ENCODE results near the gene THRB.
A peak's percentile ranks its signal among the peaks of the same experiment; 100 is the strongest.

The THRB gene

DNA sequence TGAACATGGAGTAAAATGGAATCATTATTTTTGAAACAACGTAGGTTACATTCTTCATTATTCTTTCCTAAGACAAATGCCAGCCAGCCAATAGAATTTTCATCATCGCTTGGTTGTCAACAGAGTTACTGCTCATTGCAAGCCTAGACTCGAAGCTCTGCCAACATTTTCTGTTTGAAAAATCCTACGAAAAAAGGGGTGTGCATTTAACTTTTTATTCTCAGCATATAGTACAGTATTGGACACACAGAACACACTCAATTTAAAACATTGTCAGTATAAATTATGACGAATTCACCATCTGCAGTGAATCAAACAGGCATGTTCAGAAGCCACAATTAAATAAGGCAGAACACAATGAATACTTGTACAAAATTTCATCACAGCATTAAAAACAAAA lies 317.4 kb downstream of the THRB start:
- no peak for DNase-seq (ENCODE audit: low read depth)

DNA sequence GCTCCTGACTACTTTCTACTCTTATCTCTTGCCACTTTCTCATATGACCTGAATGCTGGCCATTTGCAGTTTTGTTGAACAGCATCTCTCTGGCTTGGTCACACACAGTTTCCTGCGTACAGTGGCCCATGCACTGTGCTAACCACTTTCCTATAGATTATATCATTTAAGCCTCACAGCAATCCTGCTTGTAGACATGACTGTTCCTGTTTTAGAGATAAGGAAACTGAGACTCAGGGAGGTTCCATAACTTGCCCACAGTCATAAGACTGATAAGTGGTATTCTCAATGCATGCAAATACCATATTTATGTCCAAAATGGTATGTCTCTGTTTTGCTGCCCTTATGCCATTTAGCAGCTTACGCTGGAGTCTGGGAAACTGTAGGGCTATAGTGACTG lies 320.0 kb downstream of the THRB start:
- DNase-seq (ENCODE audit: low read depth), result peak; percentile 33

DNA sequence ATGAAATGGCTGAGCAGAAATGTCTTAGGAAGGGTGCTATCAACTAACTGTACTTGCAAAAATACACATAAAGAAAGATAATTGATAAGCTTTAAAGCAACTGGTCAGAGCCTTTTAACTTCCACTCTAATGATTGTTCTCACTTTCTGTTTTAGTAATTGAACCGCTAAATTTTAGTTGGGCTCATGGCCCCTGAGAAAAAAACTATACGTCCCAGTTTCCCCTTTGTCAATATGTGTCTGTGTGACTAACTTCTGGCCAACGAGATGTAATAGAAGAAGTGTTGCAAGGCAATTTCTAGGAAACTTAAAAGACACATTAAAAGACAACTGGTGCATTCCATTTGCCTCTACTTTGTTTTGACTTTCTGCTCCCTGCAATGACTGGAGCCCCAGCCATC lies 325.7 kb downstream of the THRB start:
- no peak for DNase-seq (ENCODE audit: low read depth)

DNA sequence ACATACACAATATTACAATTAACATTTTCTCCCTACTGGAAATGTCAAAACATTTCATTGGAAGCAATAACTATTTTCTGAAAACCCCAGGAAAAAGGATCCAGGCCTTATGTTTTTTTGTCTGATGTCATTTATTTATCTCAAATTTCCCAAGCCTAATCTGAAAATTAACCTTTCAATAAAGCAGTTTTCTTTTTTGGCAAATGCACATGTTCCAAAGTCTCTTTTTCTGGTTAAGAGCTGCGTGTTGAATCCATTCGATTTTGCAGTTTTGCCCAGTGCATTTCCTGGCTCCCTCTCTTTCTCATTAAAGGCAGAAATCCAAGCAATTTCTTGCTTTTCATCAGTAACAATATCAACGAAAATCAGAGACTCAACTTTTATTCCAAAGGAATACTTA lies 327.2 kb downstream of the THRB start:
- DNase-seq (ENCODE audit: low read depth), result no peak

DNA sequence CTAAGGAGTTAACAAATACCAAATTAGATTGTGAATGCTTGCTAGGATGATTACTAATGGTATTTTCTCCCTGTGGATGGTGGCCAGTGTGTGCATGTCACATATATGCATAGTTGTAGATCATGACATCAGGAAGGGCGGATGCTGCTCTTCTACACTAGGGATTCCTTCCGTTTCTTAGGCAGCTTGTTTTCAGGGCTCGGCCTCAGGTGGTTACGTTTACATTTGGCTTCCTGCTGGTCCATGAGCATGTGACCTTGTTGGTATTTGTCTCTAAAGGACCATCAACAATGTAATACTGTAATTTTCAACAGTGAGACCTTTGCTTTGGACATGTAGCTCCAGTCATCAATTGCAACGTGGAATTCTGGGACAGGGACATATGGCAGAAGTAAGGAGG lies 328.1 kb downstream of the THRB start:
- no peak for DNase-seq (ENCODE audit: low read depth)

DNA sequence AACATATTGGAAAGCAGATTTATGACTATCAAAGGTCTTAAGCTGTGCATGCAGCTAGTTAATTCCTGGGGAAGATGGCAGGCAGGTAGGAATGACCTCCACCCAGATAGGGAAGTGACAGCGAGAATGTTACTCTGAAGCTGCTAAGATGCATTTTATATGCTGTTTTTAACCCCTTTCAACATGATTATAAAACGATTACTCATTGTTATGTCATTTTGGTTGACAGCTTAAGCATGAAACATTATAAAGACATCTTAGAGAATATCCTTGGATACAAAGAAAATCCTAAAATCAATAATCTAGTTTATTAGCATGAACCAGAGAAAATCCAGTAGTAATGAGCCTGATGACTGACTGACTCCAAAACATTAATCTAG lies 329.1 kb downstream of the THRB start:
- DNase-seq (ENCODE audit: low read depth), result no peak

DNA sequence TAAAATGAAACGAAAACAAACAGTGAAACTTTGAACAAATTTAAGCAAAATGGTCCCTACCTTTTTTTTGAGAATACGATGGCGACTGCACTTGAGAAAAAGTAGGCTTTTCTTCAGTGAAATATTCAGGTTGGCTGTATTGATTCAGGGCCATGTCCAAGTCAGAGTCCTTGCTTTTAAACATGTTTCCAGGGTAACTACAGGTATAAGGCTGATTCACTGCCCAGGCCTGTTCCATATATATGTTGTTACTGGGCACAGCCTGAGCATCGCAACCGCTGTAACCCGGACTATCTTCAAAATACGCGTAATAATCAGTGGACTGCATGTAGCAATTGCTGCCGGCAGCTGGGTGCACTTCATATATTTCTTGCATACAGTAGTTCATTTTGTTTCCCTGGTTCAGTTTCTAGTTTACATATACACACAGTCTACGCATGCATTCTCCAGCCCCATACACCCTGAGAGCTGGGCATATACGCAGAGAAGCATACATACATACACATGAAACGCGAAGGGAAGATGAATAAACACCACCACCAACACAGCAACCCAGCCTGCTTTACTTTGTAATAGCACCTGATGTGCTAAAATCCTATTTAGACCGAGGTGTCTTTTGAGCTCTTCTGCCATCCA lies 329.6 kb downstream of the THRB start:
- no peak for DNase-seq (ENCODE audit: low read depth)

DNA sequence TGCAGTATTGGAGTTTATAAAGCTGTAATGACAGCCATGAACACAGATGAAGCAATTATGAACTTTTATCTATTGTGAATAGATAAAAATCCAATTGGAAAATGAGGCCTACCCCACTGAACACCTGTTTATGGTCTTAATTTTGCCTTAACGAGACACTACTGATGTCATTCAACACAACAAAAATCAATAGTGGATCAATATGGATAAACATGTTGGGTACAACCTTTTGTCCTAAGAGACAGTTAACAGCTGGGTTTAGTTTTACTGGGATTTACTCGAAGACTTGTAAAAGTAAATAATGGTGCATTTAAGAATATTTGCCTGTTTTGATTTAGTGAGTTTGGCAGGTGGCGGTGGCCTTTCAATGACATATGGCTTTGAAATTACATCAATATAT lies 331.7 kb downstream of the THRB start:
- DNase-seq (ENCODE audit: low read depth), result no peak

DNA sequence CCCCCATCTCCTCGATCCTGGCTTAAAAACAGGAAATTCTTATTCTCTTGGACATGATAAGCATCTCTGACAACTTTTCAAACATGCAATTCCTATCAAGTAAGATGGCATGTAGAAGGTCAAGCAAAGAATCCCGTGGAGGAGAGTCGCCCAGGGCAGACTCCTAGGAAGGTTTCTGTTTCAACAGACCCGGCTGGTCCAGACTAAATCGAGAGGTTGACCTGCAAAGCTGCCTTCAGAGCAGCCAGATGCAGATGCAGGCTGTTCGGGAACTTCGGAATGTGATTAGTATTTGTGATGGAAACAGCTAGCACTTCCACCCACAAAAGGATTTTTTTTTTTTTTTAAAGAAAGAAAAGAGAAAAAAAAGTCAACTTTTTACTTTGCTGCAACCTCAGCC lies 332.8 kb downstream of the THRB start:
- no peak for DNase-seq (ENCODE audit: low read depth)

DNA sequence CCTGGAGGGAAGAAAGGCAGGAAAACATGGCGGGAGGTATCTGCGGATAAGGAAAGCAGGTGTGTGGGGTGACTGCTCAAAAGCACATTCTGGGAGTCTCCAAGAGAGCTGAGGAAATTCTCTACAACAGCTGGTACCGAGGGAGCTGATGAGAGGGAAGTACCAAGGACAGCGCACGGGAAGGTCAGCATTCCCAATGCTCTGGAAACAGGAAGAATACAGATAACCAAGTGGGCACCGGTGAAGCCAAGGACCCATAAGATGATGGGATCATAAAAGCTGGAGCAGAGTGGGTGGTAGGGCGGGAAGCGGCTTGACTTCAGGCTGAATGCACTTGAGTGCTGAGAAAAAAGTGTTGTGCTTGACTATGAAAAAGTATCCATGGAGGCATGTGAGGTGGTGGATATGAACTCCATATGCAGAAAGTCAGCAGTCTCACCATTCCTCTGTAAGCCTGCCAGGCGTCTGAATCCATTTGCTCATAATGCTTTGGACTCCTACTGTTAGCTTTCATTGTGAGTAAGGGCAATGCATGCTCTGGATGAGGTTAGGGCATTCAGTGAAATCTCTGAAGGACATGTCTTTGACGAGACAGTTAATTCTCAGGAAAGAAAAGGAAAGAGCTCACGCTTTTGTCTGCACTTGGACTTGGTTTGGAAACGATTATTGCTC lies 334.1 kb downstream of the THRB start:
- DNase-seq (ENCODE audit: low read depth), result no peak

DNA sequence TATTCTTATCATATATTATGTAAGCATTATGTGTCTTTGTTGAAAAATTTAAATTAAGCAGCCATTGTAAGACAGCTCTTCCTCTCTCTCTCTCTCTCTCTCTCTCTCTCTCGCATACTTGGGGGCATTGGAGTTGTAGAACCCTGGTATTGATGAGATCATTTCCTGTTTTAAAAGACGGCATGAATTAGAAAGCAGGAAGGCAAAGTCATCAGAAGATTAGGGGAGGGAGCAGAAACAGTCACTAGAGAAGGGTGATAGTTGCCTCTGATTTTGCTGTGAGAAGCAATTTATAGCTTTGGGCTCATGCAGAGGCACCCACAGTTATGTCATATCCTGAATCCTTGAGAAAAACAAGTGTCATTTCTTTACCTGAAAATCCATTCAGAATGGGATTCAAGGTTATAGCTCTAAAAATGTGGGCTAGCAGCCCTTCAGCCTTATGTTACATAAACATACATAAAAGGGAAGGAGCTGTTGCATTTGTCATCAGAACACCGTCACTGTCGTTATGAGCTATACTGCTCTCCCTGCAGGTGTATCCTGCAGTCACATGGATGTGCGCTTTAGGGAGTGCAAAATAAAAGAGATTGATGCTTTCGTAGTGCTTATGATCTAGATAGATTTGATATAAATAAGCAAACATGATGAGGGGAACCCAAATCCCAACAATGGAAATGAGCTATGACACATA lies 335.7 kb downstream of the THRB start:
- DNase-seq (ENCODE audit: low read depth), result no peak

DNA sequence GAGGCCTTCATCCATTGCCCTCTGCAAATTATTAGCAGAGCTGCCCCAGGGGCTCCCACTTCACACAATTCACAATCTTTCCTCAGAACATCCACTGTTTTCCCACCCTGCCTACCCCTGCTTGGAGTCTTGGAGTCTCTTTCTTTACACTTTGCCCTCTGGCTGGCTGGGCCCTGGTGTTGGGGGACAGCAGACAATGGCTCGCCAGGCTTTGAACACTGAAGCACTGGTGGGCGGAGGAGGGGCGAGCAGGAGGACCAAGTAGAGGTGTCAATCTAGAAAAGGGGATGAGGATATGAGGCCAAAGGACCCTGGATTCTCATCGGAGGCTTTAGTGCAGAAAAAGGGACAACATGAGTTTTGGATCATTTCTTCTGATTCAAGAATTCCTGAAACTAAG lies 337.5 kb downstream of the THRB start:
- no peak for DNase-seq (ENCODE audit: low read depth)

DNA sequence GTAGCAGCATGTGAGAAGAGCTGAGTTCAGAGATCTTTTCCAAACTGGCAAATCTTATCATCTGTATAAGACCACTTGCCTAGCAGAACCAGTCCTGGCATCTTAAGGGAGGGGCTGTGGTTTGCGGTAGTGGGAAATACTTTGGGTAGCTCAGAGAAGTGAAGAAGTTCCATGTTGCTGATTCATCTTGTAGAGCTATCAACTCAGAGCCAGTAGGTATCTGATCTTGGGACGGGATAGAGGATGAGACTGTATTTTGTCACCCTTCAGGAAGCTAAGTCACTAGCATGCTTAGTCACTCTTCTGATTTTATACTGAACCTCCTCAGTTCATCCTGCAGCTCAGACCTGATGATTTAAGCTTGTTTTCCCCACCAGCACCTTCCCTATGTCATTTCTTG lies 338.2 kb downstream of the THRB start:
- DNase-seq (ENCODE audit: low read depth), result peak; percentile 60

DNA sequence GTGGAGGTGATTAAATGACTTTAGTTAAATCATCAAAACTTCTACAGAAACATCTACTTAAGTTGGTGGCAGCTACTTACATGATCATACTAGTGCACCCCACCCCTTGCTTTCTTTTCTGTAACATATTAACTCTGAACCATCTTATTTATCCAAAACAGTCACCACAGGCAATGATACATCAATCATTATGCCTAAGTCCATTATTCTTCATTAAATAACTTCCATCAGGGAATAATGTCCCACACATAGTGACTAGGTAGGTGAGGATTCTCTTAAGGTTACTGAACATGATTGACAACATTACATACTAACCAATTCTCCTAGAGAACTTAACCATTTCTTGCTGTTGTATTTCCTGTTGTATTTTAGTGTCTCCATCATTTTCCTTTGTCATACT lies 339.4 kb downstream of the THRB start:
- no peak for DNase-seq (ENCODE audit: low read depth)

DNA sequence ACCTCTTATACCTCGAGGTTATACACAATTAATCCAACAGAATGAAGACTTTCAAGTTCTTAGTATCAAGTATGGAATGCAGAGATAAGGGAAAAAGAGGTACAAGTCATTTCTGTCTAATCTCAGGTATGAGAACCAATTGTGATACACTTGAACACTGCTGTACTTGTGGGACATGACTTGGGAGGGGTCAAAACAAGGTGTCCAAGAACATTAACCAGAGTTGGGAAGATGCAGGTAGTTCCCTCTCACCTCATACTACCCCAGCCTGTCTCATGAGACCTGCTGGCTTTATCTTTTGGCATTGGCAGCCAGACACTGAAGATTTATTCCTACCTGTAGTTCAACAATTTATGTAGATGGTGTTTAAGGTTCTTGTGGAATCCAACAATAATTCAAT lies 339.9 kb downstream of the THRB start:
- no peak for DNase-seq (ENCODE audit: low read depth)

DNA sequence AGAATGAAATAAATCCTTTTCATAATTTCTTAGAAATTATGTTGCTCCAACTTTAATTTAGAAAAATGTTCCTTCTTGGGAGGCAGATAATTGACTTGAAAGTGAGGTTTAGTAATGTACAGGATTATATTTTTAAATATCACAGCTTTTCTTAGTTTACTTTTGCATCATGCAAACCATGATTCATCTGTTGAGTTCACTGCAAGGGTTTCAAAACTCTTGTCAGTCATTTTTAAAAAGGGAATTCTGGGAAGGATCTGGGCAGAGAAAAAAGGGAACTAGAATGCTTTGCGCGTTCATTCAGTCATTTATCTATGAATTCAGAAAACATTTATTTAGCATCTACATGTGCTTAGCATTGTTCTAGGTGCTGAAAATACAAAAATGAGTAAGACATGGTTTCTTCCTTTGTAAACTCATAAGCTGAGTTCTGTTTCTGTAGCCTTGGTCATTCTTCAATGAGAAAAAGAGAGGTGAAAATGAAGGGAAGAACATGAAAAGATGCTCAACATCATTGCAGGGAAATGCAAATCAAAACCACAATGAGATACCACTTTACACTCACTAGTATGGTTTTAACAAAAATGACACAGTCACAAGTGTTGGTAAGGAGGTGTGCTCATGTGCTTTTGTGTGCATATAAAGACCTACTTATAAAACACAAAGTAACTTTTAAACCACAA lies 340.5 kb downstream of the THRB start:
- DNase-seq (ENCODE audit: low read depth), result no peak

DNA sequence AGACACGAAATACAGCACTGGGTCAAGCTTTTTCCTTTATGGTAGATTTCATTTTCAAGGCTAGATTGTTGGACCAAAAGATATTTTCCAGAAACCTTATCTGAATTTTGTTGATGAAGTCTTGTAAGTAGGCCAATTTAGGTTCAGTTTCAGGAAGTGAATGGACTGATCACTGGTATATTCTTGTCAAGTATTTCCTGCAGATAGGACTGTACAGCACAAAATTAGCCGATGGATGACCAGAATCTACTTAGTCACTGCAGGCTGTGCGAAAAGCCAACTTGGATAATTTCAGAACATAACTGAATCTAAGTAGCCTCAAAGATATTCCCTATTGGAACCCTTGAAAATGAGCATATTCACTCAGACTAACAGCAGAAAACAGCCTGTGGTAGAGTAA lies 343.1 kb downstream of the THRB start:
- peak; percentile 11 for DNase-seq (ENCODE audit: low read depth)

DNA sequence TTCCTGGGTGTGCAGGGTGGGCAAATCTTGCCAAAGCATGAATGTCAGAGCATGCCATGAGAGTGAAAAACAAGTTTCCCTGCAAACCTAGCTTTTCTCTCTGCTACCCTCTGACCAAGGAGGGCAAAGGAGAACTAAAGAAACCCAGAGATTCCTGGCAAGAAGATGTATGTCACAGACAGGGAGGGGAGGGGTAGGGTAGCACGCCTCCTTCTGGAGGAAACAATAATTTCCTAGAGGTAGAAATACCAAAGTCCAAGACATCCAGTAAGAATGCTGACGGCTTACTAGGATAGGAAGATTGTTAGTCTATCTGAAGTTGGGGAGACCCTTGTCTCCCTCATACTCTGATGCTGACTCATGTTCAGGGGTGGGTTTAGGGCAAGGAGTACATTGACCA lies 345.6 kb downstream of the THRB start:
- DNase-seq (ENCODE audit: low read depth), result no peak

DNA sequence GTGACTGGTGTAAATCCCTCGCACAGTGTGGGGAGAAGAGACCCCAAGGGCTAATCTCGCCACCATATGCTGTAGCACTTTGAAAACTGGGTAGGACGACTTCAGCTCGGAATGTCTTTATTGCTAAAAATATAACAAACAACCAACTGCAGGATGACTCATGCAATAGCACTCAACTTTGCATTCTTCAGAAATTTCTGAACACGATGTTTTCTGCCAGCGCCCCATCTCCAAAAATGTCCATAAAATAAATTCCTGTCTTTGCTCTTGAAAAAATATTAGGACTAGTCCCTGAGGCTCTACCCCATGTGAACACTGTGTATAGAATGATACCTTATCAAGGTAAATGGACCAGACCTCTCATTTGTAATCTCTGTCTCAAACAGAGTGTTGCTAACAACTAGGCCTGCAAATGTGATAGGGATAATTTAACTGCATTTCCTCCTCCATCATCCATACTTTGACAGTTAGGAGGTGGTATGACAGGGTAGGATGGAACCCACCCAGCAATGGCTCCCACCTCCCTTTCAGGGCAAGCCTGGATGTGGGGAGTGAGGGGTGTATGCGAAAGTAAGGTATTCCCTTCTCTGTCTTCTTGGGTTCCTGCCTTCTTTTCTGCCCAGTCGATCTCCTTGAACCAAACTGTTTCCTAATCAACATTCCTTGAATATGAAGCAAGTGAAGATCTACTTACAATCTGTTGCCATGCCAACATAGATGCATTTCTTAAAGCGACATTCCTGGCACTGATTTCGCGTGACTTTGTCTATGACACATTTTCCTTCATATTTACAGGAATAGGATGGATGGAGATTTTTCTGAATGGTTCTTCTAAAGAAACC lies 348.4 kb downstream of the THRB start:
- DNase-seq (ENCODE audit: low read depth), result no peak

DNA sequence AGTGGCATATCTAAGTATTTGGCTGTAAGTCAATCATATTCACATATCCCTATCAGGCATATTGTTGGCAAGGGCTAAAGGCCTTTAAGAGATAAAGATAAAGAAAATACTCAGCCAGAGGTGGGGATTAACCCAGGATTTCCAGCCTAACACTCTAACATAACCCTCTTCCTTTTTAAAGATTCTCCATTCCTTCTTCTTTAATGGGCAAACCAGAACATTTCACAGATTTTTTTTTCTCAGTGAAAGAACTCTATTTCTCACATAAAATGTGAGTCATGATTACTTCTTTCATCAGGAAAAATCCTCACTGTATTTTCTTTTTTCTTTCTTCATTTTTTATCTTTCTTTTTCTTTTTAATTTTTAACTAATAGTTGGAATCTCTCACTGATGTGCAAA lies 349.2 kb downstream of the THRB start:
- no peak for DNase-seq (ENCODE audit: low read depth)

DNA sequence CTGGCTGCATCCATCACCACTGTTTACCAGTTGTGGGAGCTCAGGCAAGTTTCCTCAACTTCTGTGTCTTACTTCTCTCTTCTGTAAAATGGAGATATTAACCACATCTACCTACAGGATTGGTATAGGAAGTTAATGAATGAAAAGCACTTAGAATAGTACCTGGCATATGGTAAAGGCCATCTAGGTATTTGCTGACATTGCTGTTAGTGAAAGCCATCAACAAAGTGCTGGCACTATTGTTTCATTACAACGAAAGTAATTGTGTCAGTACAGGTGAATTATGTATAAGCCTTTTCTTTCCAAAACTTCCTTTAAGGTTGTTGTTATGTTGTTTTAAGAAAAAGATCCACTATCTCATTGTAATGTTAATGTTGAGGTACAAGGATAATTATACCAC lies 352.5 kb downstream of the THRB start:
- no peak for DNase-seq (ENCODE audit: low read depth)

DNA sequence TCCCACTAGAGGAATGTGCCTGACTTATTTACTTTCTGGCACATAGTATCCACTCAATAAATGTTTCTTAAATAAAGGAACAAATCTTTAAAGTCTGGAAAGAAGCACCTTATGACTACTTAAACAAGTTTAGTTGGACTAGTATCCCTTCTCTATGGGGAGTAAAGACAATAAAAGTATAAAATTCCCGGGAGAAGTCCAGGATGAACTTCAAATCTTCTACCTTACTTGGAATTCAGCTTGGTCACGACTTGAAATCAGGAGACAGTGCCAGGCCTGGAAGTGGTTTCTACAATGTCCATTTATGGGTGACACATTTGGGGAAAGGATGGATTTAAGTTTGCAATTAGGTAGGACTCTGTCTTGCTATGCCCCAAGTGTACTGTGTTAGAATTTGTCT lies 353.1 kb downstream of the THRB start:
- DNase-seq (ENCODE audit: low read depth), result no peak
